Esophagus squamous epithelium (tissue), 5 donors: ENCODE measurements around the gene CAMK1D. TPM values are rescaled to one million over a fixed set of nuclear protein-coding genes. Genes with fewer than 3 reads are reported as not detected.

Experiments used
- DNase-seq: peaks from one replicate; lab custom pipeline; 2025; lab: John Stamatoyannopoulos, UW
- H3K27ac ChIP-seq, 4 donors: fragments of 200-600 bp; sonication (generic); one replicate each; pipeline ENCODE4 v1.5.1; 2016 to 2019; ENCODE audit warnings: mild to moderate bottlenecking in 1 of 4
- H3K27me3 ChIP-seq, 4 donors: fragments of 200-600 bp; sonication (generic); 1 replicate in 3 of 4; 2 replicates in 1 of 4; pipeline versions ENCODE4 v1.5.1 to v1.6.0; 2017 to 2021; ENCODE audit warnings: antibody characterized with exemption in 1 of 4
- H3K36me3 ChIP-seq, 3 donors: fragments of 200-600 bp; sonication (generic); one replicate each; pipeline ENCODE4 v1.5.1; 2016 to 2019
- H3K4me1 ChIP-seq, 3 donors: fragments of 200-600 bp; sonication (generic); one replicate each; pipeline ENCODE4 v1.5.1; 2017 to 2019
- H3K4me3 ChIP-seq, 4 donors: fragments of 200-600 bp; sonication (generic); 1 replicate in 3 of 4; 2 replicates in 1 of 4; pipeline ENCODE4 v1.5.1; 2016 to 2019; ENCODE audit warnings: mild to moderate bottlenecking in 2 of 4, moderate library complexity in 1 of 4
- H3K9me3 ChIP-seq, 3 donors: fragments of 200-600 bp; sonication (generic); one replicate each; pipeline ENCODE4 v1.5.1; 2016 to 2019
- CTCF ChIP-seq, 6 experiments: fragments of 450-650 bp in 4 of 6; fragments of 200-600 bp in 2 of 6; sonication (generic) in 2 of 6; IDR thresholded peaks; one replicate each; pipeline ENCODE4 v1.5.1; 2016 to 2019; ENCODE audit warnings: antibody characterized with exemption in 6 of 6, mild to moderate bottlenecking in 4 of 6, moderate library complexity in 4 of 6
- POLR2A ChIP-seq, 4 donors: fragments of 450-650 bp; IDR thresholded peaks; one replicate each; pipeline ENCODE4 v1.6.1; 2017; ENCODE audit warnings: antibody characterized with exemption in 4 of 4, mild to moderate bottlenecking in 4 of 4, moderate library complexity in 3 of 4
- WGBS, 2 donors: methylation state at CpG; one replicate each; pipeline ENCODE4 v1.1.5; 2018; 5-methylcytosine and 5-hydroxymethylcytosine counted together
- intact Hi-C: fragments of 100-400 bp; cut with DNase I; formaldehyde crosslinking; loops from one replicate; pipeline ENCODE4 v1.15.0; 2022
- total RNA-seq, 4 donors: library from RNA; depleted of rRNA; stranded (reverse); fragments of >200 nt; gene quantifications; one replicate each; pipeline ENCODE4 v1.1.0, GENCODE V29; 2016
- donor health status: DM: yes; HTN: yes; CAD: no.

Gene CAMK1D
- total RNA-seq, 4 donors from 2014 or later = 3.8 to 11.8 (median 9.9) TPM

GRCh38 chr10:12459340-12459739, 110.0 kb downstream of the CAMK1D start:
- DNase-seq = no peak
- Histone ChIP-seq H3K27ac (no peak overlapping the region), H3K4me1 (peaks cover 0 to 21% (median 0%) of the 10 kb centered on the region in 3 donors), H3K4me3 (no peak overlapping the region), H3K36me3 (no peaks in the 10 kb centered on the region), H3K9me3 (no peaks in the 10 kb centered on the region), H3K27me3 (no peaks in the 10 kb centered on the region)
- 76 to 78% methylated on average over 4 of the region's 4 CpGs for WGBS, 2 donors
- TF ChIP-seq POLR2A (IDR thresholded peaks at IDR 0.05) (no peak), CTCF (IDR thresholded peaks at IDR 0.05) (no peak)
- intact Hi-C loops = no loop called here

- 52 to 61% methylated on average over 6 of the region's 6 CpGs for WGBS, 2 donors
- DNase-seq = no peak
- intact Hi-C loops = no loop called here
Measured at GRCh38 chr10:12459762-12460161, 110.4 kb downstream of the CAMK1D start.

DNA sequence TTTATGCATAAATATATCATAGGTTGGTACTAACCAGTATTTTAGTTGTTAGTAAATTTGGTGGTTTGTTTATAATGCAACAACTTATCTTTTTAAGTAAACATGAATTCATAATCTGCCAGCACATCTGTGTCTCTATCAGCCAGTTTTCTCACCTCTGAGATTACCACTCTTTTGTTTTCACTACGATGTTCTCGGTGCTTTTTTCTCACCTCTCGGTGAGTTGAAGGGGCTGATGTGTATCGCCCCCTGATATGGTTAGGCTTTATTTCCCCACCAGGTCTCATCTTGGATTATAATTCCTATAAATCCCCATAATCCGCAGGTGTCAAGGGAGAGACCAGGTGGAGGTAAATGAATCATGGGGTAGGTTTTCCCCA, 114.1 kb downstream of the CAMK1D start:
- Histone ChIP-seq H3K27me3 (no peaks in the 10 kb centered on the region), H3K36me3 (no peaks in the 10 kb centered on the region), H3K27ac (no peak overlapping the region), H3K4me1 (peaks cover 0 to 19% (median 0%) of the 10 kb centered on the region in 3 donors), H3K4me3 (no peak overlapping the region), H3K9me3 (no peaks in the 10 kb centered on the region)
- WGBS, 2 donors = 86 to 93% methylated on average over 4 to 5 of the region's 5 CpGs
- no peak for DNase-seq
- TF ChIP-seq POLR2A (IDR thresholded peaks at IDR 0.05) (no peak), CTCF (IDR thresholded peaks at IDR 0.05) (no peak)
- intact Hi-C loops = no loop called here

More at GRCh38 chr10:12459762-12460161, 110.4 kb downstream of the CAMK1D start:
- Histone ChIP-seq H3K36me3 (no peaks in the 10 kb centered on the region), H3K27ac (no peak overlapping the region), H3K4me3 (no peak overlapping the region), H3K27me3 (no peaks in the 10 kb centered on the region), H3K4me1 (peaks cover 0 to 20% (median 0%) of the 10 kb centered on the region in 3 donors), H3K9me3 (no peaks in the 10 kb centered on the region)
- TF ChIP-seq POLR2A (IDR thresholded peaks at IDR 0.05) (no peak), CTCF (IDR thresholded peaks at IDR 0.05) (no peak)

- intact Hi-C loops = no loop called here
- WGBS, 2 donors = 81 to 86% methylated on average over 8 to 9 of the region's 9 CpGs
- H3K27me3 ChIP-seq = no peaks in the 10 kb centered on the region
Measured at GRCh38 chr10:12465385-12466136, 116.2 kb downstream of the CAMK1D start.

More at GRCh38 chr10:12465385-12466136, 116.2 kb downstream of the CAMK1D start:
- DNase-seq = no peak
- TF ChIP-seq POLR2A (IDR thresholded peaks at IDR 0.05) = no peak
- no peak for TF ChIP-seq CTCF (IDR thresholded peaks at IDR 0.05)
- Histone ChIP-seq H3K27ac (no peak overlapping the region), H3K4me3 (no peak overlapping the region), H3K4me1 (peaks cover 0 to 26% (median 0%) of the 10 kb centered on the region in 3 donors), H3K9me3 (no peaks in the 10 kb centered on the region), H3K36me3 (no peaks in the 10 kb centered on the region)
